ENCODE data around the gene MYL7. TPM values are rescaled to one million over a fixed set of nuclear protein-coding genes. Genes with fewer than 3 reads are reported as not detected.

The MYL7 gene
- total and polyA plus RNA-seq, 2 of the 4 experiments (the other 2 are of a cell fraction), result 0.24 TPM; not detected in 1

DNA sequence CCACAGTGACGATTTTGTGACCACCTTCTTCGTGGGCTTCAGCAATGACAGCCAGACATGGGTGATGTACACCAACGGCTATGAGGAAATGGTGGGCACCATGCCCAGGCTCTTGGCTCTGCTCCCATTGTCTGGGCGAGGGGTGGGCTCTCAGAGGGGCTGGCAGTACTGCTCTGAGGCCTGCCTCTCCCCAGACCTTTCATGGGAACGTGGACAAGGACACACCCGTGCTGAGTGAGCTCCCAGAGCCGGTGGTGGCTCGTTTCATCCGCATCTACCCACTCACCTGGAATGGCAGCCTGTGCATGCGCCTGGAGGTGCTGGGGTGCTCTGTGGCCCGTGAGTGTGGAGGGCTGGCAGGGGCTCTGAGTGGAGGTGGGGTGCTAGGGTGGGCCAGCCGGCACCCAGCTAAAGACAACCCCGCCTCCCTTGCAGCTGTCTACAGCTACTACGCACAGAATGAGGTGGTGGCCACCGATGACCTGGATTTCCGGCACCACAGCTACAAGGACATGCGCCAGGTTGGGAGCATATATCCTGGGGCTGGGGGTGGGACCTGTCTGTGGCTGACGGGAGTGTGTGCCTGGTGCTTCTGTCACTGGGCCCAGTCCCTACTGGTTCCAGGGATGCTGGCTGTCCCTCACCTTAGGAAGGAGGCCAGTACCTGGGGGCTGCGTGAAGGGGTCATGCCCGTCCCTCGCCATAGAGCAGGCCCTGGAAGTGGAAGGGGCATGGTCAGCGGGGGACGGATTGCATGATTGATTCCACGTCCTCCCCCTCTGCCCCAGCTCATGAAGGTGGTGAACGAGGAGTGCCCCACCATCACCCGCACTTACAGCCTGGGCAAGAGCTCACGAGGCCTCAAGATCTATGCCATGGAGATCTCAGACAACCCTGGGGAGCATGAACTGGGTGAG lies 30.2 kb downstream of the MYL7 start:
- no peak overlapping the region for H3K4me3 ChIP-seq (ENCODE audit: insufficient read depth, low read depth, low read length)
- no peak overlapping the region for H2BK15ac ChIP-seq (ENCODE audit: low read depth, low read length)
- no peak overlapping the region for H3K14ac ChIP-seq (replicated peaks; ENCODE audit: low read depth, low read length)
- H2BK120ac ChIP-seq (ENCODE audit: low read depth, low read length), result no peak overlapping the region
- no peak overlapping the region for H3K4ac ChIP-seq (ENCODE audit: low read depth, low read length)
- H4K8ac ChIP-seq (ENCODE audit: low read depth in 2 of 2, low read length in 2 of 2), result no peak overlapping the region
- BruUV-seq (replicated peaks), result no TSS peak
- H2BK20ac ChIP-seq (ENCODE audit: low read depth, low read length), result no peak overlapping the region
- peaks cover 1% of the 10 kb centered on the region; the same call in 1 of the 2 replicates for H3K9me1 ChIP-seq (ENCODE audit: insufficient read depth, low read length)
- no peak overlapping the region for H3K9ac ChIP-seq (ENCODE audit: low read depth, low read length)
- peaks cover 3% of the 10 kb centered on the region; the same call in 1 of the 2 replicates for H3K4me1 ChIP-seq (ENCODE audit: control insufficient read depth, insufficient read depth, low read length)
- no peak for ATAC-seq (ENCODE audit: low read depth)
- no peak overlapping the region for H4K5ac ChIP-seq (ENCODE audit: low read depth, low read length)
- no peak overlapping the region for H3K18ac ChIP-seq (ENCODE audit: low read depth, low read length)
- no peak overlapping the region for H2AFZ ChIP-seq (replicated peaks; ENCODE audit: low read length, poor library complexity)
- H3K56ac ChIP-seq (ENCODE audit: extremely low read depth, insufficient read depth, low read length), result no peak overlapping the region
- dilution Hi-C loops (cut with HindIII; ENCODE audit: low sequenced_read_pairs, unreplicated experiment) (no loop called here), intact Hi-C loops (cut with micrococcal nuclease) (no loop called here), in situ Hi-C loops (cut with MboI; ENCODE audit: low sequenced_read_pairs) (no loop called here)
- 86% methylated on average over 8 of the region's 27 CpGs; no CpG with 5 or more reads in 1 of the 2 experiments for WGBS, 2 experiments (ENCODE audit: extremely low coverage in 2 of 2, insufficient read length in 1 of 2)
- H3K36me3 ChIP-seq (ENCODE audit: control insufficient read depth, insufficient read depth, low read length), result peaks cover 14% of the 10 kb centered on the region
- H3K27me3 ChIP-seq (ENCODE audit: control insufficient read depth, insufficient read depth, low read length), result no peaks in the 10 kb centered on the region
- H2BK5ac ChIP-seq (ENCODE audit: low read depth, low read length, poor library complexity, severe bottlenecking), result no peak overlapping the region
- H3K4me2 ChIP-seq (ENCODE audit: low read depth, low read length), result no peak overlapping the region
- no peak overlapping the region for H3K23ac ChIP-seq (ENCODE audit: low read depth, low read length)
- no peak overlapping the region for H3K27ac ChIP-seq (ENCODE audit: insufficient read depth, low read length)
- POLR2A ChIA-PET (ENCODE audit: unreplicated experiment), result no interaction called here
- H4K20me1 ChIP-seq (ENCODE audit: insufficient read depth, low read length), result no peaks in the 10 kb centered on the region
- no peaks in the 10 kb centered on the region for H3K79me1 ChIP-seq (ENCODE audit: low read depth in 1 of 2, low read length in 2 of 2)
- no peaks in the 10 kb centered on the region for H3K9me3 ChIP-seq (ENCODE audit: control insufficient read depth, insufficient read depth, low read length)
- no peak for DNase-seq
- H2AK5ac ChIP-seq (ENCODE audit: low read depth, low read length), result no peak overlapping the region
- no peak overlapping the region for H4K91ac ChIP-seq (ENCODE audit: insufficient read depth, low read depth, low read length)
- no peak overlapping the region for H2AK9ac ChIP-seq (replicated peaks; ENCODE audit: low read depth, low read length, poor library complexity)
- no peak for TF ChIP-seq BHLHE40 (IDR thresholded peaks at IDR 0.05; ENCODE audit: low read depth, low read length)
- no peak for TF ChIP-seq RAD21 (IDR thresholded peaks at IDR 0.05; ENCODE audit: low read length)
- TF ChIP-seq NFE2L2 (IDR thresholded peaks at IDR 0.05; ENCODE audit: low read depth, low read length), result no peak
- no peak for TF ChIP-seq FOS (IDR thresholded peaks at IDR 0.05; ENCODE audit: low read depth, low read length)
- no peak for TF ChIP-seq SMC3 (IDR thresholded peaks at IDR 0.05; ENCODE audit: low read depth, low read length)
- CTCF ChIA-PET, result no interaction called here
